ENCODE results near the gene CEND1. TPM values are rescaled to one million over a fixed set of nuclear protein-coding genes. Genes with fewer than 3 reads are reported as not detected.
A peak's percentile ranks its signal among the peaks of the same experiment; 100 is the strongest.

Gene CEND1
- total and polyA plus RNA-seq, 3 donors from 2014 or later, result 0.50 to 2.1 (median 1.0) TPM

DNA sequence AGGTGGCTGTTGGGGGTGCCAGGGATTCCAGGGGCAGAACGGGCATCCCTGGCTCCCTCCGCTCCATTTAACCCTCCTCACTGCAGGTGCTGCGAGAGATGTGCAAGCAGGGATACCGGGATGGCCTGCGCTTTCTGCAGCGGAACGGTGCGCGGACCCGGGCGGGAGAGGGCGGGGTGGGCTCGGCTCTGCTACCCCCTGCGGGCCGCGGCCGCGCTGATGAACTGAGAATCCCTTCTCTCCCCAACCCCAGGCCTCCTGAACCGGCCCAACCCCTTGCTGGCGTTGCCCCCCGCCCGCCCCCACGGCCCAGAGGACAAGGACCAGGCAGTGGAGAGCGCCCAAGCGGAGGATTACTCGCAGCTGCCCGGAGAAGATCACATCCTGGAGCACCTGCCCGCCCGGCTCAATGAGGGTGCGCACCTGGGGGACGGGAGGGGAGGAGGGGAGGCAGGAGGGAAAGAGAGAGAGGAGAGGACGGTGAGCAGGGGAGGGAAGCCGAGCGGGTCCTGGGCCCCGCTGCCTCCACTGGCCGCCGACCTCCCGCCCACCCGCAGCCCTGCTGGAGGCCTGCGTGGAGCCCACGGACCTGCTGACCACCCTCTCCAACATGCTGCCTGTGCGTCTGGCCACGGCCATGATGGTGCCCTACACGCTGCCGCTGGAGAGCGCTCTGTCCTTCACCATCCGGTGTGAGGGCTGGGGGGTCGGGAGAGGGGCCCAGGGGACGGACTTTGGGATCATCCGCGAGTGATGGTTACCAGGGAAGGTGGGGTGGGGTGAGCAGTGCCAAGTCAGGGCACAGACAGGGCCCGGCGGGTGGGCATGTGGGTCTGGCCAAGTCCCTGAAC is 33.8 kb upstream of the CEND1 start:
- intact Hi-C loops (cut with DNase I; ENCODE audit: low total_unique reads), result no loop called here
- 57 to 67% methylated on average over 24 to 38 of the region's 53 CpGs for WGBS, 2 donors
- no peaks in the 10 kb centered on the region for H3K9me3 ChIP-seq
- no peak for TF ChIP-seq POLR2A (IDR thresholded peaks at IDR 0.05)
- no peak for TF ChIP-seq CTCF (IDR thresholded peaks at IDR 0.05)
- H3K4me3 ChIP-seq, result no peak overlapping the region
- DNase-seq, result no peak
- H3K27ac ChIP-seq, result no peak overlapping the region
- H3K27me3 ChIP-seq, result no peaks in the 10 kb centered on the region
- H3K36me3 ChIP-seq (ENCODE audit: low read depth, missing control alignments), result no peaks in the 10 kb centered on the region
- peaks cover 25% of the 10 kb centered on the region for H3K4me1 ChIP-seq

DNA sequence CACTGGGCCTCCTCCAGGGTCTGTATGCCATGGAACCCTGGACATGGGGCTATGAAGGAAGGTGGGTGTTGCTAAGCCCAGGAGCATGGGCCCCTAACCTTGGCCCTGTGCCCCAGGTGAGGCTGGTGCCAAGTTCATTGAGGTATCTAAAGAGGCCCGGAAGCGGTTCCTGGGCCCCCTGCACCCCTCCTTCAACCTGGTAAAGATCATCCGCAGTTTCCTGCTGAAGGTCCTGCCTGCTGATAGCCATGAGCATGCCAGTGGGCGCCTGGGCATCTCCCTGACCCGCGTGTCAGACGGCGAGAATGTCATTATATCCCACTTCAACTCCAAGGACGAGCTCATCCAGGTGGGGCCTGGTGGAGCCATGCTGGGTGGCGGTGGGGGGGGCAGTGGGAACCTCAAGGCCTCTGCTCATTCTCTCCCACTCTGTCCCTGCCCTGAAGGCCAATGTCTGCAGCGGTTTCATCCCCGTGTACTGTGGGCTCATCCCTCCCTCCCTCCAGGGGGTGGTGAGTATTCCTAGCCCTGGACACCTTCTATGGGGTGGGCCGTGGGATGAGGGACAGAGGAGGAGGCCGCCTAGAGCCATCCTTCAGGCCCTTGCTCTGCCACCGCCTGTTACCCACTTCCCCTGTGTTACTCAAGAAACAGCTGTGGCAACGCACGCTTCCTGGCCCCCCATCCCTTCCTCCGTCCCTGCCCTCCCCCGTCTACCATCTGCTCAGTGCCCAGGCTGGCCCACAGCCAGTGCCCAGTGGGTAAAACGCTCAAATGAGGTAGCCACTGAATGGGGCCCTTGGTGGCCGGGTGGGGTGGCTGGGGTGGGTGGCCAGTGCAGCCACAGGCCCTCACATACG is 31.9 kb upstream of the CEND1 start:
- intact Hi-C loops (cut with DNase I; ENCODE audit: low total_unique reads), result no loop called here
- 67 to 77% methylated on average over 13 to 22 of the region's 22 CpGs for WGBS, 2 donors
- H3K9me3 ChIP-seq, result no peaks in the 10 kb centered on the region
- DNase-seq, result no peak
- H3K27ac ChIP-seq, result no peak overlapping the region
- no peaks in the 10 kb centered on the region for H3K36me3 ChIP-seq (ENCODE audit: low read depth, missing control alignments)
- no peaks in the 10 kb centered on the region for H3K27me3 ChIP-seq
- no peak for TF ChIP-seq CTCF (IDR thresholded peaks at IDR 0.05)
- peaks cover 24% of the 10 kb centered on the region for H3K4me1 ChIP-seq
- H3K4me3 ChIP-seq, result no peak overlapping the region

GRCh38 chr11:820655-821511 is 31.0 kb upstream of the CEND1 start:
- H3K4me3 ChIP-seq, result peak overlapping the region; percentile 97 to 98
- no peaks in the 10 kb centered on the region for H3K27me3 ChIP-seq
- peaks cover 24% of the 10 kb centered on the region for H3K4me1 ChIP-seq
- intact Hi-C loops (cut with DNase I; ENCODE audit: low total_unique reads), result no loop called here
- no peaks in the 10 kb centered on the region for H3K9me3 ChIP-seq
- DNase-seq, result no peak
- WGBS, 2 donors, result 44 to 49% methylated on average over 7 to 11 of the region's 11 CpGs
- TF ChIP-seq CTCF (IDR thresholded peaks at IDR 0.05) (no peak), POLR2A (IDR thresholded peaks at IDR 0.05) (no peak)
- no peaks in the 10 kb centered on the region for H3K36me3 ChIP-seq (ENCODE audit: low read depth, missing control alignments)
- no peak overlapping the region for H3K27ac ChIP-seq

- Histone ChIP-seq H3K27ac (peak overlapping the region; percentile 92 to 94), H3K27me3 (no peaks in the 10 kb centered on the region), H3K4me1 (peaks cover 24% of the 10 kb centered on the region), H3K36me3 (ENCODE audit: low read depth, missing control alignments) (no peaks in the 10 kb centered on the region), H3K9me3 (no peaks in the 10 kb centered on the region), H3K4me3 (peak overlapping the region; percentile 97 to 98)
- TF ChIP-seq POLR2A (IDR thresholded peaks at IDR 0.05), result no peak
- no peak for TF ChIP-seq CTCF (IDR thresholded peaks at IDR 0.05)
- 0 to 1% methylated on average over 1 to 47 of the region's 47 CpGs for WGBS, 2 donors
- intact Hi-C loops (cut with DNase I; ENCODE audit: low total_unique reads), result no loop called here
- peak; percentile 94 for DNase-seq
Observed at GRCh38 chr11:819943-820649, 30.2 kb upstream of the CEND1 start.

All from testis (tissue), 3 donors.